ENCODE data around the gene UXT. TPM values are rescaled to one million over a fixed set of nuclear protein-coding genes. Genes with fewer than 3 reads are reported as not detected.

Gene UXT, protein sequence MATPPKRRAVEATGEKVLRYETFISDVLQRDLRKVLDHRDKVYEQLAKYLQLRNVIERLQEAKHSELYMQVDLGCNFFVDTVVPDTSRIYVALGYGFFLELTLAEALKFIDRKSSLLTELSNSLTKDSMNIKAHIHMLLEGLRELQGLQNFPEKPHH
- total RNA-seq (2014; rRNA removed) (143 and 144 TPM in 2 replicates), Bru-seq, nascent RNA (percentile 87 among the genes with signal in this experiment), BruChase-seq, experiment 1, labeled RNA remaining after a 6-hour chase (percentile 82 among the genes with signal in this experiment), BruChase-seq, experiment 2, labeled RNA remaining after a 2-hour chase (percentile 82 among the genes with signal in this experiment)
- long read RNA-seq, transcript UXT-202 (6 exons, 701 nt): minor isoform, 22 of 58 reads
- long read RNA-seq, transcript UXT-201 (7 exons, 574 nt): major isoform, 31 of 58 reads
- long read RNA-seq, partial matches to known transcripts: 0 of 58 reads
- long read RNA-seq, other reads (novel, unspliced or antisense): 5 of 58 reads

DNA sequence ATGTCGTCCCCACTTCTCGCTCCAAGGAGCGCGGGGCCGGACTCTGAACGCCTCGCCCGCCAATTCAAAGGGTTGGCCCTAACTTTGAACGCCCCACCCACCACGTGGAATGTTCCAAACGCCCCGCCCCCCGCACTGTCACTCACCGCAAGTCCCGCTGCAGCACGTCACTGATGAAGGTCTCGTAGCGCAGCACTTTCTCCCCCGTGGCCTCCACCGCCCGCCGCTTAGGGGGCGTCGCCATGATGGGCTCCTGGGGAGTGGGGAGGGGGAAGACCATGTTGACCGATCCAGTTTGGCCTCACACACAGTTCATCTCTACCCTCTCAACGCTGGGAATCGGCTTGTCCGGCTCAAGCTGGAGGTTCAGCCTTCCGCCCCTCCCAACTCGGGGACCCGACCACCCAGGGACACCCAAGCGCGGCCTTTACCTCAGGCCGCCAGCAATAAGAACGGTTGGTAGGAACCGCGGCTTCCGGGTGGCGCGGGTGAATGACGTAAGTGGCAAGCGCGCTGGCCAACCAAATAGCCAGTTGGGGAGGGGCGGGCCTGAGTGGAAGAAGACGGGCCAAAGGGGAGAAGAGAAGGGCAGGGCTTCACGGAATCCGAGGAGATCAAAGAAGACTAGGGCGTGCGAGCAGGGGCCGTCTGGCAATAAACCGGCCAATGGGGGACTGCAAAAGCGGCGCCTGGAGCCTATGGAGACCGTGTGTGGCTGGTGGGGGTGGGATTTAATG is at the start of gene UXT:
TSS of gene UXT (minus strand) at position 497 of the 737 bp plus-strand sequence. CDS start at position 244, 253 bp downstream.
- Histone ChIP-seq H2AFZ (ENCODE audit: low read length) (peak within 1 kb of the TSS; percentile 90), H3K9ac (ENCODE audit: low read length) (peak within 1 kb of the TSS; percentile 97), H4K20me1 (ENCODE audit: low read length) (no peaks in the 10 kb centered on the region), H3K27me3 (ENCODE audit: low read length) (no peaks in the 10 kb centered on the region), H3K27ac (ENCODE audit: low read length) (peak within 1 kb of the TSS; percentile 93), H3K36me3 (ENCODE audit: low read depth, low read length) (peaks cover 21% of the 10 kb centered on the region; the same call in 1 of the 2 replicates), H3K9me3 (ENCODE audit: low read length) (no peaks in the 10 kb centered on the region), H3K9me2 (replicated peaks; ENCODE audit: low read length) (no peaks in the 10 kb centered on the region), H3F3A (ENCODE audit: low read length, unreplicated experiment) (no peaks in the 10 kb centered on the region), H3K4me3 (ENCODE audit: low read length) (peak within 1 kb of the TSS; percentile 81), H3K4me2 (ENCODE audit: low read length) (peak within 1 kb of the TSS; percentile 94), H3K4me1 (ENCODE audit: insufficient read depth, low read length) (peaks cover 15% of the 10 kb centered on the region), H3K79me2 (ENCODE audit: low read length) (peaks cover 12% of the 10 kb centered on the region)
- ChIA-PET POLR2A (ENCODE audit: unreplicated experiment) (no interaction called here), CTCF (no interaction called here)
- ATAC-seq (peak; percentile 88), DNase-seq (peak; percentile 93)
- TF ChIP-seq EZH2phosphoT487 (IDR thresholded peaks at IDR 0.05; ENCODE audit: borderline replicate concordance, low read length): no peak
- TF ChIP-seq, protein P1, sequence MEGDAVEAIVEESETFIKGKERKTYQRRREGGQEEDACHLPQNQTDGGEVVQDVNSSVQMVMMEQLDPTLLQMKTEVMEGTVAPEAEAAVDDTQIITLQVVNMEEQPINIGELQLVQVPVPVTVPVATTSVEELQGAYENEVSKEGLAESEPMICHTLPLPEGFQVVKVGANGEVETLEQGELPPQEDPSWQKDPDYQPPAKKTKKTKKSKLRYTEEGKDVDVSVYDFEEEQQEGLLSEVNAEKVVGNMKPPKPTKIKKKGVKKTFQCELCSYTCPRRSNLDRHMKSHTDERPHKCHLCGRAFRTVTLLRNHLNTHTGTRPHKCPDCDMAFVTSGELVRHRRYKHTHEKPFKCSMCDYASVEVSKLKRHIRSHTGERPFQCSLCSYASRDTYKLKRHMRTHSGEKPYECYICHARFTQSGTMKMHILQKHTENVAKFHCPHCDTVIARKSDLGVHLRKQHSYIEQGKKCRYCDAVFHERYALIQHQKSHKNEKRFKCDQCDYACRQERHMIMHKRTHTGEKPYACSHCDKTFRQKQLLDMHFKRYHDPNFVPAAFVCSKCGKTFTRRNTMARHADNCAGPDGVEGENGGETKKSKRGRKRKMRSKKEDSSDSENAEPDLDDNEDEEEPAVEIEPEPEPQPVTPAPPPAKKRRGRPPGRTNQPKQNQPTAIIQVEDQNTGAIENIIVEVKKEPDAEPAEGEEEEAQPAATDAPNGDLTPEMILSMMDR (conservative IDR thresholded peaks at IDR 0.05; ENCODE audit: low read depth, low read length): no peak
- no peak for TF ChIP-seq EZH2 (IDR thresholded peaks at IDR 0.05; ENCODE audit: low read length, unreplicated experiment)
- BruUV-seq (replicated peaks): no TSS peak
- intact Hi-C loops (cut with micrococcal nuclease): loop anchor here (1.0 to 10.0 kb wide), 4 partner anchors 9 to 464 kb away; partner anchors contain the start of genes ELK1, UBA1 and ZNF81

DNA sequence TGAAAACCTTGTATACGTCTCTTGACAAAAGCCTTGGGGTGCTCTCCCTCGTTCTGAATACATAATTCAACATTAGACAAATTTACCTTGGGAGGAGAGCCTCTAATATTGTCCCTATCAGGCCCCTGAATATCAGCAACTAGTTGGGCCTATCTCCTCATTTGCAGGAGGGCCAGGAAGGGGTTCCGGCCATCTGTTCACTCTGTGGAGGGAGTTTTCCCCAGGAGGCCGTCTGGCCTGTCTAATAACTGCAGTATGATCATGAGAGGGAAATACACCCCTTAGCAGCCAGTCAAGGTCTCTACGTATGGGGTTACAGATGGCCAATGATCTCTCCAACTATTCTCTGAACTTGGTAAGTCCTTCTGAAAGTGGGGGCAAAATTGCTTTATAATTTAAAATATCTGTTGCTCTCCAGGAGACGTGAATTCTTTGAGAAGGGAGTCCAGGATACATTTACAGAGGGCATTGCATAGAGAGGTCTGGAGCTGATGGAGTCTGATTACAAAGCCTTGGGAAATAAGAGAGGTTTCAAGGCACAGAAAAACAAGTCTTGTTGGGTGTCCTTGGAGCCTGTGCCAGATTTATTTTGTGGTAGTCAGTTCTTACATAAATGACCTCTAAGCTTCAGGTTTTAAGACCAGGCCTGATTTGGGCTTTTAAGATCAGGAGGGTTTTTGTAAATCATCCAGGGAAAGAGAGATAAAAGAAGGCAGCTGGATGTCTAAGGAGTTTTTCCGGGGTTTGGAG is 48.2 kb upstream of the UXT start:
- ChIA-PET POLR2A (ENCODE audit: unreplicated experiment) (no interaction called here), CTCF (no interaction called here)
- H3F3A ChIP-seq (ENCODE audit: low read length, unreplicated experiment): no peaks in the 10 kb centered on the region
- no peak overlapping the region for H3K27ac ChIP-seq (ENCODE audit: low read length)
- H3K4me1 ChIP-seq (ENCODE audit: insufficient read depth, low read length): no peaks in the 10 kb centered on the region
- H3K79me2 ChIP-seq (ENCODE audit: low read length): no peaks in the 10 kb centered on the region
- H3K9me2 ChIP-seq (replicated peaks; ENCODE audit: low read length): no peaks in the 10 kb centered on the region
- no peaks in the 10 kb centered on the region for H3K36me3 ChIP-seq (ENCODE audit: low read depth, low read length)
- no peak overlapping the region for H2AFZ ChIP-seq (ENCODE audit: low read length)
- H4K20me1 ChIP-seq (ENCODE audit: low read length): no peaks in the 10 kb centered on the region
- intact Hi-C loops (cut with micrococcal nuclease): no loop called here
- DNase-seq (no peak), ATAC-seq (no peak)
- no peak overlapping the region for H3K4me3 ChIP-seq (ENCODE audit: low read length)
- no peaks in the 10 kb centered on the region for H3K9me3 ChIP-seq (ENCODE audit: low read length)
- no peak overlapping the region for H3K4me2 ChIP-seq (ENCODE audit: low read length)
- no TSS peak for BruUV-seq (replicated peaks)
- TF ChIP-seq, protein P1 (conservative IDR thresholded peaks at IDR 0.05; ENCODE audit: low read depth, low read length): no peak
- TF ChIP-seq EZH2phosphoT487 (IDR thresholded peaks at IDR 0.05; ENCODE audit: borderline replicate concordance, low read length): no peak
- TF ChIP-seq EZH2 (IDR thresholded peaks at IDR 0.05; ENCODE audit: low read length, unreplicated experiment): no peak
- no peak overlapping the region for H3K9ac ChIP-seq (ENCODE audit: low read length)
- peaks cover 43% of the 10 kb centered on the region for H3K27me3 ChIP-seq (ENCODE audit: low read length)

Data from PC-3 (cell line).